Activated CD8-positive, alpha-beta T cell treated with anti-CD3 and anti-CD28 coated beads for 36 hours (primary cell): ENCODE measurements around the gene TANGO6. TPM values are rescaled to one million over a fixed set of nuclear protein-coding genes. Genes with fewer than 3 reads are reported as not detected.

ENCODE experiments used
- ATAC-seq: fragments of 200-7000 bp; cut with Tn5 transposase; one replicate; pipeline ENCODE4 v1.10.0; 2021; ENCODE audit warnings: mild to moderate bottlenecking, moderate library complexity
- CTCF ChIA-PET: fragments of 350-600 bp; sonication (Branson Sonifier 250); formaldehyde crosslinking; loops from one replicate; lab custom pipeline; 2021; ENCODE audit warnings: antibody characterized with exemption; lab: Charles Lee
- POLR2A ChIA-PET: fragments of 350-600 bp; sonication (Branson Sonifier 250); formaldehyde crosslinking; loops from one replicate; lab custom pipeline; 2021; ENCODE audit warnings: antibody characterized with exemption; lab: Charles Lee
- DNase-seq: peaks from one replicate; pipeline ENCODE4 v3.0.0-alpha.2; 2020
- H3K27ac Mint-ChIP-seq: one replicate; pipeline ENCODE4 v1.8.0; 2021; ENCODE audit warnings: mild to moderate bottlenecking, mixed read lengths
- H3K27me3 Mint-ChIP-seq: one replicate; pipeline ENCODE4 v1.8.0; 2021; ENCODE audit warnings: mixed read lengths
- H3K36me3 Mint-ChIP-seq: one replicate; pipeline ENCODE4 v1.8.0; 2021; ENCODE audit warnings: low read depth, mixed read lengths
- H3K4me1 Mint-ChIP-seq: one replicate; pipeline ENCODE4 v1.8.0; 2021; ENCODE audit warnings: low read depth, mixed read lengths
- H3K4me3 Mint-ChIP-seq: one replicate; pipeline ENCODE4 v1.8.0; 2021; ENCODE audit warnings: mild to moderate bottlenecking, moderate library complexity, mixed read lengths
- H3K9me3 Mint-ChIP-seq: one replicate; pipeline ENCODE4 v1.8.0; 2021; ENCODE audit warnings: mixed read lengths
- CTCF ChIP-seq: fragments of 200-600 bp; IDR thresholded peaks from one replicate; pipeline ENCODE4 v1.8.0; 2022; ENCODE audit warnings: antibody characterized with exemption, mild to moderate bottlenecking
- intact Hi-C: fragments of 100-400 bp; cut with micrococcal nuclease; formaldehyde crosslinking; loops from one replicate; pipeline ENCODE4 v1.10.0; 2022
- total RNA-seq, 2 experiments: library from RNA; stranded (reverse); gene quantifications; one replicate each; pipeline ENCODE4 v1.2.3, GENCODE V29; 2021

Gene TANGO6
- total RNA-seq, 2 experiments from 2014 or later = 23.0 to 27.0 TPM

GRCh38 chr16:69108064-69108904, 265.0 kb downstream of the TANGO6 start:
- ATAC-seq = no peak

GRCh38 chr16:69108905-69109252, 265.5 kb downstream of the TANGO6 start:
- no peaks in the 10 kb centered on the region for H3K9me3 Mint-ChIP-seq
- CTCF ChIA-PET = interaction anchor here (1.3 to 1.8 kb wide), 2 partner anchors 10 to 16 kb away, joined by 4 to 5 read pairs; no protein-coding TSS in a partner anchor
- no peak overlapping the region for H3K27ac Mint-ChIP-seq
- ATAC-seq = no peak
- no peak for DNase-seq
- H3K36me3 Mint-ChIP-seq = peaks cover 14% of the 10 kb centered on the region
- no peak for TF ChIP-seq CTCF
- peaks cover 14% of the 10 kb centered on the region for H3K4me1 Mint-ChIP-seq
- H3K27me3 Mint-ChIP-seq = peaks cover 31% of the 10 kb centered on the region
- POLR2A ChIA-PET = interaction anchor here (1.8 kb wide), 1 partner anchor 24 kb away, joined by 4 read pairs; the partner anchor contains the start of genes CHTF8 and UTP4
- intact Hi-C loops = no loop called here
- H3K4me3 Mint-ChIP-seq = no peak overlapping the region

More at GRCh38 chr16:69108064-69108904, 265.0 kb downstream of the TANGO6 start:
- Mint-ChIP-seq H3K4me1 (peaks cover 14% of the 10 kb centered on the region), H3K27ac (no peak overlapping the region), H3K36me3 (peaks cover 14% of the 10 kb centered on the region), H3K9me3 (no peaks in the 10 kb centered on the region), H3K27me3 (peaks cover 34% of the 10 kb centered on the region), H3K4me3 (no peak overlapping the region)
- CTCF ChIA-PET = interaction anchor here (1.0 to 1.8 kb wide), 5 partner anchors 10 to 579 kb away, joined by 3 to 5 read pairs (median 4); no protein-coding TSS in a partner anchor
- no peak for DNase-seq
- intact Hi-C loops = no loop called here
- TF ChIP-seq CTCF = no peak
- POLR2A ChIA-PET = interaction anchor here (1.8 kb wide), 1 partner anchor 25 kb away, joined by 4 read pairs; the partner anchor contains the start of genes CHTF8 and UTP4

GRCh38 chr16:69109486-69110270, 266.3 kb downstream of the TANGO6 start:
- H3K4me3 Mint-ChIP-seq = no peak overlapping the region
- ChIA-PET POLR2A (no interaction called here), CTCF (interaction anchor here (5.5 kb wide), 1 partner anchor 13 kb away, joined by 73 read pairs; no protein-coding TSS in a partner anchor)
- TF ChIP-seq CTCF = no peak
- DNase-seq (no peak), ATAC-seq (no peak)
- no peak overlapping the region for H3K27ac Mint-ChIP-seq
- intact Hi-C loops = no loop called here
- H3K4me1 Mint-ChIP-seq = peaks cover 14% of the 10 kb centered on the region
- H3K27me3 Mint-ChIP-seq = peaks cover 29% of the 10 kb centered on the region
- H3K36me3 Mint-ChIP-seq = peaks cover 14% of the 10 kb centered on the region
- H3K9me3 Mint-ChIP-seq = no peaks in the 10 kb centered on the region

GRCh38 chr16:69110406-69110805, 267.1 kb downstream of the TANGO6 start:
- Mint-ChIP-seq H3K27me3 (peaks cover 24% of the 10 kb centered on the region), H3K36me3 (peaks cover 14% of the 10 kb centered on the region), H3K27ac (no peak overlapping the region), H3K4me3 (no peak overlapping the region), H3K4me1 (peaks cover 11% of the 10 kb centered on the region), H3K9me3 (no peaks in the 10 kb centered on the region)
- CTCF ChIA-PET = interaction anchor here (5.5 kb wide), 1 partner anchor 12 kb away, joined by 73 read pairs; no protein-coding TSS in a partner anchor
- intact Hi-C loops = no loop called here
- ATAC-seq (no peak), DNase-seq (no peak)
- POLR2A ChIA-PET = no interaction called here
- no peak for TF ChIP-seq CTCF
